ENCODE results near the gene CALML6. TPM values are rescaled to one million over a fixed set of nuclear protein-coding genes. Genes with fewer than 3 reads are reported as not detected.

CALML6 gene
- total and polyA plus RNA-seq, 2 experiments from 2014 or later: 0.87 TPM; not detected in 1

DNA sequence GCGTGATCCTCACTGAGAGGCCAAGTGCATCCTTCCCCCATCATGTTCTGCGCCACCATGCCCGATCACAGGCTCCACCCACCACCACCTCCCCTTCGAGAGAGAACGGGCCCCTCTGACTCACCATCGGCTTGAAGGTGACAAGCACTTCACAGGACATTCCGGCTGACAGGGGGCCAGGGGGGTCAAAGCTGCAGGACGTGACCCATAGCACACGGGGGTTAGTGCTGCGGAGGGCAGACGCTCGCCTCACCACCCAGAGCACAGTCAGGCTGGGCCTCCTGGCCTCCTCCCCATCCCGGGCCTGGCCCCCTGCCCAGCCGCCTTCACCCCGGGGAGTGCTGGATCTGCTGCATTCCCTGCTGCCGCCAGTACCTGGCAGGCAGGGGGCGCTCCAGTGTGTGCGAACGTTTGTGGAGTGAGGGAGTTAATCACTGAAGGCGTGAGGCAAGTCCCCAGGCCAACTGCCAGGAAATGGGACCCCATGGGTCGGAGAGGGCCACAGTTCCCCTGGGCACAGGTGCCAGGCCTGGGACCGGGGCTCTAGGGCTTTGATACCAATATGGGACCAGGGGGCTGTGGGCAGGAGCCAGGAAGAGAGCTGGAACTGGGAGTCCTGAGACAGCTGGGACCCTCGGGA lies 44.9 kb downstream of the CALML6 start (continued):
- TF ChIP-seq, protein P1, sequence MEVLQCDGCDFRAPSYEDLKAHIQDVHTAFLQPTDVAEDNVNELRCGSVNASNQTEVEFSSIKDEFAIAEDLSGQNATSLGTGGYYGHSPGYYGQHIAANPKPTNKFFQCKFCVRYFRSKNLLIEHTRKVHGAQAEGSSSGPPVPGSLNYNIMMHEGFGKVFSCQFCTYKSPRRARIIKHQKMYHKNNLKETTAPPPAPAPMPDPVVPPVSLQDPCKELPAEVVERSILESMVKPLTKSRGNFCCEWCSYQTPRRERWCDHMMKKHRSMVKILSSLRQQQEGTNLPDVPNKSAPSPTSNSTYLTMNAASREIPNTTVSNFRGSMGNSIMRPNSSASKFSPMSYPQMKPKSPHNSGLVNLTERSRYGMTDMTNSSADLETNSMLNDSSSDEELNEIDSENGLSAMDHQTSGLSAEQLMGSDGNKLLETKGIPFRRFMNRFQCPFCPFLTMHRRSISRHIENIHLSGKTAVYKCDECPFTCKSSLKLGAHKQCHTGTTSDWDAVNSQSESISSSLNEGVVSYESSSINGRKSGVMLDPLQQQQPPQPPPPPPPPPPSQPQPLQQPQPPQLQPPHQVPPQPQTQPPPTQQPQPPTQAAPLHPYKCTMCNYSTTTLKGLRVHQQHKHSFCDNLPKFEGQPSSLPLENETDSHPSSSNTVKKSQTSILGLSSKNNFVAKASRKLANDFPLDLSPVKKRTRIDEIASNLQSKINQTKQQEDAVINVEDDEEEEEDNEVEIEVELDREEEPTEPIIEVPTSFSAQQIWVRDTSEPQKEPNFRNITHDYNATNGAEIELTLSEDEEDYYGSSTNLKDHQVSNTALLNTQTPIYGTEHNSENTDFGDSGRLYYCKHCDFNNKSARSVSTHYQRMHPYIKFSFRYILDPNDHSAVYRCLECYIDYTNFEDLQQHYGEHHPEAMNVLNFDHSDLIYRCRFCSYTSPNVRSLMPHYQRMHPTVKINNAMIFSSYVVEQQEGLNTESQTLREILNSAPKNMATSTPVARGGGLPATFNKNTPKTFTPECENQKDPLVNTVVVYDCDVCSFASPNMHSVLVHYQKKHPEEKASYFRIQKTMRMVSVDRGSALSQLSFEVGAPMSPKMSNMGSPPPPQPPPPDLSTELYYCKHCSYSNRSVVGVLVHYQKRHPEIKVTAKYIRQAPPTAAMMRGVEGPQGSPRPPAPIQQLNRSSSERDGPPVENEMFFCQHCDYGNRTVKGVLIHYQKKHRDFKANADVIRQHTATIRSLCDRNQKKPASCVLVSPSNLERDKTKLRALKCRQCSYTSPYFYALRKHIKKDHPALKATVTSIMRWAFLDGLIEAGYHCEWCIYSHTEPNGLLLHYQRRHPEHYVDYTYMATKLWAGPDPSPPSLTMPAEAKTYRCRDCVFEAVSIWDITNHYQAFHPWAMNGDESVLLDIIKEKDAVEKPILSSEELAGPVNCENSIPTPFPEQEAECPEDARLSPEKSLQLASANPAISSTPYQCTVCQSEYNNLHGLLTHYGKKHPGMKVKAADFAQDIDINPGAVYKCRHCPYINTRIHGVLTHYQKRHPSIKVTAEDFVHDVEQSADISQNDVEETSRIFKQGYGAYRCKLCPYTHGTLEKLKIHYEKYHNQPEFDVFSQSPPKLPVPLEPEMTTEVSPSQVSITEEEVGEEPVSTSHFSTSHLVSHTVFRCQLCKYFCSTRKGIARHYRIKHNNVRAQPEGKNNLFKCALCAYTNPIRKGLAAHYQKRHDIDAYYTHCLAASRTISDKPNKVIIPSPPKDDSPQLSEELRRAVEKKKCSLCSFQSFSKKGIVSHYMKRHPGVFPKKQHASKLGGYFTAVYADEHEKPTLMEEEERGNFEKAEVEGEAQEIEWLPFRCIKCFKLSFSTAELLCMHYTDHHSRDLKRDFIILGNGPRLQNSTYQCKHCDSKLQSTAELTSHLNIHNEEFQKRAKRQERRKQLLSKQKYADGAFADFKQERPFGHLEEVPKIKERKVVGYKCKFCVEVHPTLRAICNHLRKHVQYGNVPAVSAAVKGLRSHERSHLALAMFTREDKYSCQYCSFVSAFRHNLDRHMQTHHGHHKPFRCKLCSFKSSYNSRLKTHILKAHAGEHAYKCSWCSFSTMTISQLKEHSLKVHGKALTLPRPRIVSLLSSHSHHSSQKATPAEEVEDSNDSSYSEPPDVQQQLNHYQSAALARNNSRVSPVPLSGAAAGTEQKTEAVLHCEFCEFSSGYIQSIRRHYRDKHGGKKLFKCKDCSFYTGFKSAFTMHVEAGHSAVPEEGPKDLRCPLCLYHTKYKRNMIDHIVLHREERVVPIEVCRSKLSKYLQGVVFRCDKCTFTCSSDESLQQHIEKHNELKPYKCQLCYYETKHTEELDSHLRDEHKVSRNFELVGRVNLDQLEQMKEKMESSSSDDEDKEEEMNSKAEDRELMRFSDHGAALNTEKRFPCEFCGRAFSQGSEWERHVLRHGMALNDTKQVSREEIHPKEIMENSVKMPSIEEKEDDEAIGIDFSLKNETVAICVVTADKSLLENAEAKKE (CRISPR knock-in tag; IDR thresholded peaks at IDR 0.05): no peak
- no peak for TF ChIP-seq EZH2phosphoT487 (IDR thresholded peaks at IDR 0.05; ENCODE audit: unreplicated experiment)
- no peak for TF ChIP-seq ZNF331 (CRISPR knock-in tag; IDR thresholded peaks at IDR 0.05; ENCODE audit: low read depth)

DNA sequence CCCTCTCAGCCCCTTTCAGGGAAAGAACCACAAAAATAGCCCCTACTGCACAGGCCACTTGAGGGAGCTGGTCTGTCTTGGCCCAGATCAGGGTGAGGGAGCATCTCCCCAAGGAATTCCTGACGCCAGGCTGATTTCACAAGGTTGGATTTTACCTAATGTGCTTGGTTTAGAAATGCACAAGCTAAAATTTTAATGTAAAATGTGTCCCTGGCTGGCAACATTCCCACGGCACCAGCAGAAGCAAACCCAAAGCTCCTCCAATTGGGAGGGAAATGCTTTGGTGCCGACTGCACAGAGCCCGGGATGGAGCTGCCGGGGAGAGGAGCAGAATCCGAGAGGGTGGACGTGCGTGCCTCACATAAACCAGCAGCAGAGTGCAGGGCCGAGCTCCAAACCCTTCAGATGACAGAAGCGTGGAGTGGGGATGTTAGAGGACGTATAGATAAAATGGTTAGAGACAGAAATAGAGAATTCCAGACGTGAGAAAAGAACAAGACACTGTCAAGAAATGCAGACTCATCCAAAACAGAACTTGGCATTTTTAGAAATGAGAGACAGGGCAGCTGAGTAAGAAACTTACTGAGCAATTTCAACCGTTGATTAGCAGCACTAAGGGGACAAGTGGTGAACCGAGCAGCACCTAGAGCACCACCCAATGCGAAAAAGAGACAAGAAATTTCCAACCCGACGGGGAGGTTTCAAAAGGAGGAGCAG lies 45.6 kb downstream of the CALML6 start:
- DNase-seq (ENCODE audit: low spot score): no peak
- Histone ChIP-seq H4K20me1 (replicated peaks; ENCODE audit: insufficient read depth) (no peaks in the 10 kb centered on the region), H3K27me3 (ENCODE audit: insufficient read depth) (no peaks in the 10 kb centered on the region), H2AFZ (peak overlapping the region; percentile 96), H3K27ac (ENCODE audit: low read depth) (no peak overlapping the region), H3K79me2 (replicated peaks; ENCODE audit: insufficient read depth) (no peaks in the 10 kb centered on the region), H3F3A (replicated peaks; ENCODE audit: low read depth) (peaks cover 10% of the 10 kb centered on the region), H3K9me2 (ENCODE audit: insufficient read depth) (no peaks in the 10 kb centered on the region), H3K4me3 (no peak overlapping the region; the same call in 1 of the 2 replicates), H3K4me2 (peak overlapping the region; percentile 68; the same call in 1 of the 2 replicates), H3K4me1 (ENCODE audit: insufficient read depth) (peaks cover 5% of the 10 kb centered on the region; the same call in 1 of the 2 replicates), H3K36me3 (ENCODE audit: insufficient read depth) (no peaks in the 10 kb centered on the region)
- no peak for TF ChIP-seq ZNF331 (CRISPR knock-in tag; IDR thresholded peaks at IDR 0.05; ENCODE audit: low read depth)
- TF ChIP-seq, protein P2, sequence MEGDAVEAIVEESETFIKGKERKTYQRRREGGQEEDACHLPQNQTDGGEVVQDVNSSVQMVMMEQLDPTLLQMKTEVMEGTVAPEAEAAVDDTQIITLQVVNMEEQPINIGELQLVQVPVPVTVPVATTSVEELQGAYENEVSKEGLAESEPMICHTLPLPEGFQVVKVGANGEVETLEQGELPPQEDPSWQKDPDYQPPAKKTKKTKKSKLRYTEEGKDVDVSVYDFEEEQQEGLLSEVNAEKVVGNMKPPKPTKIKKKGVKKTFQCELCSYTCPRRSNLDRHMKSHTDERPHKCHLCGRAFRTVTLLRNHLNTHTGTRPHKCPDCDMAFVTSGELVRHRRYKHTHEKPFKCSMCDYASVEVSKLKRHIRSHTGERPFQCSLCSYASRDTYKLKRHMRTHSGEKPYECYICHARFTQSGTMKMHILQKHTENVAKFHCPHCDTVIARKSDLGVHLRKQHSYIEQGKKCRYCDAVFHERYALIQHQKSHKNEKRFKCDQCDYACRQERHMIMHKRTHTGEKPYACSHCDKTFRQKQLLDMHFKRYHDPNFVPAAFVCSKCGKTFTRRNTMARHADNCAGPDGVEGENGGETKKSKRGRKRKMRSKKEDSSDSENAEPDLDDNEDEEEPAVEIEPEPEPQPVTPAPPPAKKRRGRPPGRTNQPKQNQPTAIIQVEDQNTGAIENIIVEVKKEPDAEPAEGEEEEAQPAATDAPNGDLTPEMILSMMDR (conservative IDR thresholded peaks at IDR 0.05; ENCODE audit: low read depth in 2 of 2): peak in 1 of 2 experiments; percentile 48; a peak in 2 of 4 replicates
- peaks cover 22% of the 10 kb centered on the region for H3K4me1 Mint-ChIP-seq
- ATAC-seq: peak; percentile 55
- no peaks in the 10 kb centered on the region for H3K36me3 Mint-ChIP-seq (ENCODE audit: low read depth)
- no peaks in the 10 kb centered on the region for H3K9me3 Mint-ChIP-seq
- H3K27ac Mint-ChIP-seq: no peak overlapping the region; the same call in 1 of the 2 replicates
- no peak overlapping the region; the same call in 2 of the 3 replicates for H3K4me3 Mint-ChIP-seq
- H3K27me3 Mint-ChIP-seq (ENCODE audit: insufficient read depth, low read depth, poor library complexity): peaks cover 13% of the 10 kb centered on the region

All from GM23338 (cell line).